Prostate gland (tissue), 2 donors: ENCODE data around the gene MAP3K9.

Source experiments
- CTCF ChIP-seq, 4 experiments: fragments of 200-600 bp in 2 of 4; fragments of 450-650 bp in 2 of 4; sonication (generic) in 2 of 4; IDR thresholded peaks; 1 replicate in 3 of 4; 2 replicates in 1 of 4; pipeline ENCODE4 v1.5.1; 2016 to 2019; ENCODE audit warnings: antibody characterized with exemption in 4 of 4, mild to moderate bottlenecking in 2 of 4, moderate library complexity in 2 of 4
- POLR2AphosphoS5 ChIP-seq: sonication (generic); formaldehyde crosslinking; IDR thresholded peaks from one replicate; pipeline ENCODE4 v1.6.1; 2017; ENCODE audit warnings: antibody characterized with exemption

- no peak for TF ChIP-seq POLR2AphosphoS5
- no peak for TF ChIP-seq CTCF (IDR thresholded peaks at IDR 0.05)
These were observed 123.7 kb downstream of the MAP3K9 start for GRCh38 chr14:70685474-70686197.
